Right lobe of liver (tissue), 4 donors: ENCODE results near the gene HYAL1.

Experiments
- CTCF ChIP-seq, 4 donors: fragments of 200-600 bp in 3 of 4; fragments of 450-650 bp in 1 of 4; IDR thresholded peaks; one replicate each; pipeline versions ENCODE4 v1.5.1 to v1.8.0; 2016 to 2022; ENCODE audit warnings: antibody characterized with exemption in 4 of 4, mild to moderate bottlenecking in 2 of 4
- POLR2A ChIP-seq: fragments of 450-650 bp; IDR thresholded peaks from one replicate; pipeline ENCODE4 v1.6.1; 2017; ENCODE audit warnings: antibody characterized with exemption, mild to moderate bottlenecking
- donor health status: DM: no; HTN: no; CAD: no.
- donor health status: DM: no; HTN: no; CAD: no.
- donor health status: DM: no; HTN: yes; CAD: no.

DNA sequence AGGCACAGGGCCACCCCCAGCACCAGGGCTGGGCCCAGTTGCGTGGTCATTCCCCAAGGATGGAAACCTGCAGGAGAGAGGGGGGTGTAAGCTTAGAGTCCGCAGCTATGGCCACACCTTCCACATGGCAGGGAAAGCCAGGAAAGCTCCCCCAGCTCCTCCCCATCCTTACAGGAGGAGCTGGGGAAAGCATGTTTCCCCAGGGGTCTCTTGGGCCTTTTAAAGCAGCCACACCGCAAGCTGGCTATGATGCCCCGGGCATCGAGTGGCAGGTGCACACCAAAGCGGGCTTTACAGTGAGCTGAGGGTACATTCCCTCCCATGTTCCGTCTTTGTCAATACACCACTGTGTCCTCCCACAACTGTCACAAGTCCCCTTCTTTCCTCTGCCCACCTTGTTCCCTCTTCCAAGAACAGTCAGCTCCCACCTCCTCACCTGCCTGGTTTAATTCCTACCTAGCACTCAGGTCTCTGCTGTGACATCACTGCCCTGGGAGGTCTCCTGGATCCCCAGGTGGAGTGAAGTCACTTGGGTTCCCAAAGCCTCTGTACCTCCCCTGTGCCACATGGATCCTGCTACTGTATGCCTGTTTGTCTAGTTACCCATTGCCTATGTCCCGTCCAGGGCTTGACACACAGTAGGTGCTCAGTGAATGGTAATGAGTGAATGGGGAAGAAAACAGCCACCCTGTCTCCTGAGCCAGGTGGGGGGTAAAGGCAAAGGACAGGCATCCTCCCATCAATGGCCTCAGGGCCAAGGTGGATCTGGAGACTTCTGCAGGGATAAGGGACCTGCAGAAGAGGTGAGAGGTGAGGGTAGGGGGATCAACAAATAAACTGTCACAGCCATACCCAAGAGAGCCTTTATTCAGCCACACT, 7.6 kb downstream of the HYAL1 start:
- no peak for TF ChIP-seq CTCF (IDR thresholded peaks at IDR 0.05)
- no peak for TF ChIP-seq POLR2A
